HepG2 (cell line): ENCODE measurements around the gene MAML1. TPM values are rescaled to one million over a fixed set of nuclear protein-coding genes. Genes with fewer than 3 reads are reported as not detected.

Source experiments
- AHDC1 ChIP-seq: sonication (generic); formaldehyde crosslinking; IDR thresholded peaks from 2 replicates; pipeline ENCODE4 v1.5.1; 2020; ENCODE audit warnings: mild to moderate bottlenecking, missing genetic modification reagents, borderline replicate concordance
- CBX5 ChIP-seq: sonication (generic); formaldehyde crosslinking; IDR thresholded peaks from 2 replicates; pipeline ENCODE4 v1.4.0; 2020; ENCODE audit warnings: missing genetic modification reagents, borderline replicate concordance
- HNF1B ChIP-seq: sonication (generic); formaldehyde crosslinking; IDR thresholded peaks from 2 replicates; pipeline ENCODE4 v1.5.1; 2020; ENCODE audit warnings: mild to moderate bottlenecking, moderate library complexity, missing genetic modification reagents
- HNF4G ChIP-seq, 2 experiments: sonication (generic) in 1 of 2; formaldehyde crosslinking in 1 of 2; IDR thresholded peaks; 2 replicates each; pipeline versions ENCODE4 v1.4.0 to v1.6.1; 2011 to 2020; ENCODE audit warnings: borderline replicate concordance in 2 of 2, low read depth in 2 of 2, mild to moderate bottlenecking in 2 of 2, low read length in 1 of 2, missing genetic modification reagents in 1 of 2, moderate library complexity in 1 of 2
- HOXA3 ChIP-seq: sonication (generic); formaldehyde crosslinking; IDR thresholded peaks from 2 replicates; pipeline ENCODE4 v1.5.0; 2020; ENCODE audit warnings: missing genetic modification reagents
- IRX3 ChIP-seq: sonication (generic); formaldehyde crosslinking; IDR thresholded peaks from 2 replicates; pipeline ENCODE4 v1.8.1; 2023; ENCODE audit warnings: mild to moderate bottlenecking, low read depth, missing genetic modification reagents, borderline replicate concordance
- MIXL1 ChIP-seq: IDR thresholded peaks from 2 replicates; pipeline ENCODE4 v1.6.1; 2016
- NFKBIZ ChIP-seq: IDR thresholded peaks from 2 replicates; pipeline ENCODE4 v1.6.1; 2018; ENCODE audit warnings: missing genetic modification reagents, missing compliant biosample characterization
- REPIN1 ChIP-seq: sonication (generic); formaldehyde crosslinking; IDR thresholded peaks from 2 replicates; pipeline ENCODE4 v1.8.0; 2022; ENCODE audit warnings: missing genetic modification reagents, low read depth, mild to moderate bottlenecking, borderline replicate concordance
- SAFB2 ChIP-seq: sonication (generic); formaldehyde crosslinking; IDR thresholded peaks from 2 replicates; pipeline ENCODE4 v1.5.1; 2020; ENCODE audit warnings: missing genetic modification reagents, low read depth, mild to moderate bottlenecking, borderline replicate concordance
- ZNF20 ChIP-seq: sonication (generic); formaldehyde crosslinking; IDR thresholded peaks from 2 replicates; pipeline ENCODE4 v1.4.0; 2020; ENCODE audit warnings: mild to moderate bottlenecking, moderate library complexity, missing genetic modification reagents
- ZNF333 ChIP-seq: sonication (generic); formaldehyde crosslinking; IDR thresholded peaks from 2 replicates; pipeline ENCODE4 v1.4.0; 2020; ENCODE audit warnings: mild to moderate bottlenecking, missing genetic modification reagents, borderline replicate concordance
- ZNF597 ChIP-seq: sonication (generic); formaldehyde crosslinking; IDR thresholded peaks from 2 replicates; pipeline ENCODE4 v1.5.0; 2020; ENCODE audit warnings: missing genetic modification reagents
- ZNF607 ChIP-seq: sonication (generic); formaldehyde crosslinking; IDR thresholded peaks from 2 replicates; pipeline ENCODE4 v1.5.1; 2020; ENCODE audit warnings: missing genetic modification reagents, mild to moderate bottlenecking, borderline replicate concordance
- ZNF616 ChIP-seq: sonication (generic); formaldehyde crosslinking; IDR thresholded peaks from 2 replicates; pipeline ENCODE4 v1.5.0; 2020; ENCODE audit warnings: low read depth, mild to moderate bottlenecking, missing genetic modification reagents
- ZNF782 ChIP-seq: sonication (generic); formaldehyde crosslinking; IDR thresholded peaks from 2 replicates; pipeline ENCODE4 v1.4.0; 2020; ENCODE audit warnings: missing genetic modification reagents, mild to moderate bottlenecking, borderline replicate concordance
- ZNF788 ChIP-seq: sonication (generic); formaldehyde crosslinking; IDR thresholded peaks from 2 replicates; pipeline ENCODE4 v1.5.0; 2020; ENCODE audit warnings: mild to moderate bottlenecking, missing genetic modification reagents, borderline replicate concordance
- ZSCAN20 ChIP-seq: sonication (generic); formaldehyde crosslinking; IDR thresholded peaks from 2 replicates; pipeline ENCODE4 v1.4.0; 2020; ENCODE audit warnings: missing genetic modification reagents, mild to moderate bottlenecking, borderline replicate concordance
- ZSCAN9 ChIP-seq: IDR thresholded peaks from 2 replicates; pipeline ENCODE4 v1.6.1; 2016; ENCODE audit warnings: borderline replicate concordance
- polyA plus RNA-seq, 8 experiments: library from polyadenylated mRNA; depleted of rRNA in 3 of 8; stranded (reverse) in 7 of 8; unstranded in 1 of 8; fragments of >200 nt; fragmentation: Illumina TruSeq in 4 of 8; extraction: Trizol in 4 of 8; gene quantifications; 2 replicates each; pipeline versions ENCODE4 v1.2.1 to v1.2.3, GENCODE V29; 2011 to 2016; ENCODE audit warnings: low read depth in 4 of 8, missing spikeins in 1 of 8, mixed read lengths in 1 of 8; ENCODE audit not compliant: insufficient read depth in 1 of 8
- total RNA-seq, 5 experiments: library from RNA; depleted of rRNA; stranded (reverse); fragments of >200 nt; fragmentation: Illumina TruSeq; extraction: Trizol; gene quantifications; 2 replicates each; pipeline ENCODE4 v1.2.3, GENCODE V29; 2016; ENCODE audit warnings: low read depth in 1 of 5

The MAML1 gene
- total and polyA plus RNA-seq, 2 of the 13 experiments (the other 11 are each of a cell fraction or from before 2014, with no cell fraction given) = 10.0 to 10.8 TPM

- no peak for TF ChIP-seq ZNF597 (CRISPR knock-in tag)
- peak; percentile 82; the same call in 1 of the 2 replicates for TF ChIP-seq ZNF788 (CRISPR knock-in tag)
- peak; percentile 89; the same call in 1 of the 2 replicates for TF ChIP-seq ZSCAN20 (CRISPR knock-in tag)
- no peak for TF ChIP-seq ZNF333 (CRISPR knock-in tag)
- peak; percentile 89; the same call in 1 of the 2 replicates for TF ChIP-seq ZNF607 (CRISPR knock-in tag)
- TF ChIP-seq IRX3 (CRISPR knock-in tag) = no peak
- peak; percentile 96 for TF ChIP-seq ZNF616
- peak; percentile 82 for TF ChIP-seq HNF1B (CRISPR knock-in tag)
- TF ChIP-seq AHDC1 = peak; percentile 76
- TF ChIP-seq HNF4G (IDR thresholded peaks at IDR 0.05; ENCODE audit: borderline replicate concordance, low read depth, low read length) = no peak; the same call in 1 of the 2 replicates
- peak; percentile 49; the same call in 1 of the 2 replicates for TF ChIP-seq HNF4G (CRISPR knock-in tag; IDR thresholded peaks at IDR 0.05; ENCODE audit: borderline replicate concordance, low read depth)
- TF ChIP-seq ZSCAN9 (CRISPR knock-in tag) = 0 out of 2 replicates have a peak, but pooled peaks have one; percentile 15
- TF ChIP-seq ZNF782 = no peak
- TF ChIP-seq CBX5 (CRISPR knock-in tag) = no peak; the same call in 1 of the 2 replicates
- no peak; the same call in 1 of the 2 replicates for TF ChIP-seq SAFB2 (CRISPR knock-in tag)
- peak; percentile 15; the same call in 1 of the 2 replicates for TF ChIP-seq NFKBIZ (CRISPR knock-in tag)
- TF ChIP-seq MIXL1 (CRISPR knock-in tag) = 0 out of 2 replicates have a peak, but pooled peaks have one; percentile 5
- TF ChIP-seq HOXA3 (CRISPR knock-in tag) = peak; percentile 76
- TF ChIP-seq ZNF20 (CRISPR knock-in tag) = no peak
- TF ChIP-seq REPIN1 (CRISPR knock-in tag) = peak; percentile 70; the same call in 1 of the 2 replicates
These were observed 34.4 kb upstream of the MAML1 start (continued) for GRCh38 chr5:179697993-179698934.
